Activated gamma-delta T cell treated with anti-CD3 and anti-CD28 coated beads, Interleukin-2, amount 50 U/mL, for 16 hours (primary cell): ENCODE measurements around the gene GALNT11.

Experiments
- DNase-seq: peaks from one replicate; pipeline ENCODE4 v3.0.0-alpha.2; 2020; ENCODE audit warnings: low read depth

The GALNT11 gene

GRCh38 chr7:152120210-152120609 lies 94.7 kb downstream of the GALNT11 start:
- no peak for DNase-seq

DNA sequence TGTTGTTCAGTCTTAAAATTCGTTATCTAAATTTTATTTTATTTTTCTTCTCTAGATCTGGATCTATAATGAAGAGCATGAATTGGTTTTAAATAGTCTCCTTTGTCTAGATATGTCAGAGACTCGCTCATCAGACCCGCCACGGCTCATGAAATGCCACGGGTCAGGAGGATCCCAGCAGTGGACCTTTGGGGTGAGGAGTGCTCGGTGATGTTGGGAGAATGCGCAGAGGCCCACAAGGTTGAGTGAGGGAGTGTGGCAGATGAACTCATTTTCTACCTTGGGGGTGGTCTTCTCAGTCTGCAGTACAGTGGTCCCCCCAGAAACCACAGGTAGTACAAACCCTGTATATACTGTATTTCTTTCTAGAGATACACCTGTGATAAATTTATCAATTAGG lies 95.3 kb downstream of the GALNT11 start:
- no peak for DNase-seq

GRCh38 chr7:152121432-152121831 lies 96.0 kb downstream of the GALNT11 start:
- DNase-seq, result no peak

- DNase-seq, result no peak
These were observed 97.1 kb downstream of the GALNT11 start for GRCh38 chr7:152122540-152122939.

DNA sequence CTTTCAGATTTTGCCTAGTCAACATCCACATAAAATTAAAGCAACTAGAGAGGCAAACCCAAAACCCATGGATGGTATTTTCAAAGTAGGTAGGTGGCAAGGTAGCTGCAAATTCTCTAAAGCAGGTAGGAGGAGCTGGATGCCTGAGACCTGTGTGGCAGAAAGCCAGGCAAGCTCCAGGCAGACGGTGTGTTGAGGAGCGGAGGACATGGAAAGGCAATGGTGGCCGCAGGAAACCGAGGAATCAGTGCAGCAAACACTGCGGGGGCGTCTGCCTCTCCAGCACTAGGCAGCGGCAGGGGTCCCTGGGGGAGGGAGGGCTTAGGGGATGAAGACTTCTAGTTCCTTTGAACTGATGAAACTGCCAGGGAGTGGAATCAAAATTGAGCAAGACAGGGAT lies 101.3 kb downstream of the GALNT11 start:
- no peak for DNase-seq

DNA sequence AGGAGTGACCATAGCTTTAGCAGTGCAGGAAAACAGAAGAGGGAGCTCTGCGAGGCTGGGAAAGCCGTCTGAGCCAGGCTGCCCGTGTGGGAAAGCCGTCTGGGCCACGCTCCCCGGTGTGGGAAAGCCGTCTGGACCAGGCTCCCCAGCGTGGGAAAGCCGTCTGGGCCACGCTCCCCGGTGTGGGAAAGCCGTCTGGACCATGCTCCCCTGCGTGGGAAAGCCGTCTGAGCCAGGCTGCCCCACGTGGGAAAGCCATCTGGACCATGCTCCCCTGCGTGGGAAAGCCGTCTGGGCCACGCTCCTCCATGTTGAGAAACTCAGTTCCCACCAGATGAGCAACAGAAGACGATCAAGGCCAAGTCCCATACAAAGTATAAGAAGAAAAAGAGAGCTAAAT lies 101.8 kb downstream of the GALNT11 start:
- no peak for DNase-seq

DNA sequence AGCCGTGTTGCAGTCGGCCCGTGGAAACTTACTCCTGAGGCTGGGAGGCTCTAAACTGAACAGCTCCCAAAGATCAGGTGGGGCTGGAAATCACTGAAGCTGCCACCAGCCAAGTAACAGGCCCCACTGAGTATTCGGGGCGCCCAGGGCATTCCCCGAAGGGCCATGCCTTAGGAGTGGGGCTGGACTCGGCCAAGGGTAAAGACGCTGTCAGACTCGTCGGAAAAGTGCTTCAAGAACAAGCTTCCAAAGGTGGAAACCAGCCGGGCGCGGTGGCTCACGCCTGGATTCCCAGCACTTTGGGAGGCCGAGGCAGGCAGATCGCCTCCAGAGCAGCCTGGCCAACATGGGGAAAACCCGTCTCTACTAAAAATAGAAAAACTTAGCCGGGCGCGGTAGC lies 102.8 kb downstream of the GALNT11 start:
- DNase-seq, result no peak

DNA sequence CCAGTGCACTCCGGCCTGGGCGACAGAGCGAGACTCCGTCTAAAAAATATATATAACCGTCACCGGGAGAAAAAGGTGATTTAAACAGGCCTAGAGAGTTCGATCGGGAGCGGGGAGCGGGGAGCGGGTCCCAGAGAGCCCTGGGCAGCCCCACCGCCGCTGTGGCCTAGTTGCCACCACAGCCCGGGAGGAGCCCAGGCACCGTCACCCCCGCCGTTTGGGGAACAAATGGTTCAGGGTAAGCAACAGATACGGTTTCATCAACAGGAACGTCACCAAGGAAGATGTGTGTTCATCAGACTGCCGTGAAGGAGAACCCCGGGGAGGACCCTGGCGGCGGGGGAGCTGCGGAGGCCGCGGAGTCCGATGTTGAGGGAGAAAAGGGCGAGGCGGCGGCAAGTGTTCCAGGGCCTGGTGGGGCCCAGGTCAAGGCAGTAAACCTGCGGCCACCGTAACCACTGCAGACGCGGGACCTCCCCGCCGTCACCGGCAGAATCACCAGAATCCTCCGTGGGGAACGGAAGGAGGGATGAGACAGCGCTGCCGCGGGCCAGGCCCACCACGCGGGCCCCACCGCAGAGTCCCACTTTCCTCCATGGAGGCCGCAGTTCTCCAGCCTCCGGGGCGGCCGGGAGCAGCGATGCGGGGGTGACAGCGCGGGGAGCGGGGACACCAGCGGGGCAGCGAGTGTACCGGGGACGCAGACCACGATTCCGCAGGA lies 103.4 kb downstream of the GALNT11 start:
- no peak for DNase-seq

GRCh38 chr7:152129682-152130081 lies 104.2 kb downstream of the GALNT11 start:
- DNase-seq, result no peak

- no peak for DNase-seq
These were observed 105.5 kb downstream of the GALNT11 start for GRCh38 chr7:152130658-152131590.

DNA sequence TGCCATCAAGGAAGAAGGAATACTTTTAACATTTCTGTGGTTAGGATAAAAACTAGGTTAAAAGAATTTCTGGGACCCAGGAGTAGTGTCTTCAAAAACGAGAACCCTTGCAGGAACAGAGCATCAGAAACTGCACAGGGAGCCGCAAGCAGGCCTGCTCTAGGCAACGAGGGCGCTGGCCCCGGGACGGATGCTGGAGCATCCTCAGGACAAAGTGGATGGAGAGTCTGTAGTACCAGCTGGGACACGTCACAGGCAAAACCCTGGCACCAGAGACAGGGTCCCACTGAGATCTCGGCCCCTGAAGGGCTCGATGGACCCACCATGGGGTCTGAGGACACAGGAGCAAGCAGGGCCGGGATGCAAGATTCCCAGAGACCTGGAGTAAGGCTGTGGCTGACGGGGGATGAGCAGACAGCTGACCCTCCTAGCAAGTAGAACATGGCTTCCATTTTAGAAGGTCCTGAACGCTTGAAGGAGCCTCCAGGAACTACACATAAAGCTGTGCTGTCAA lies 106.6 kb downstream of the GALNT11 start:
- DNase-seq, result no peak

- no peak for DNase-seq
These were observed 107.3 kb downstream of the GALNT11 start for GRCh38 chr7:152132812-152133211.

DNA sequence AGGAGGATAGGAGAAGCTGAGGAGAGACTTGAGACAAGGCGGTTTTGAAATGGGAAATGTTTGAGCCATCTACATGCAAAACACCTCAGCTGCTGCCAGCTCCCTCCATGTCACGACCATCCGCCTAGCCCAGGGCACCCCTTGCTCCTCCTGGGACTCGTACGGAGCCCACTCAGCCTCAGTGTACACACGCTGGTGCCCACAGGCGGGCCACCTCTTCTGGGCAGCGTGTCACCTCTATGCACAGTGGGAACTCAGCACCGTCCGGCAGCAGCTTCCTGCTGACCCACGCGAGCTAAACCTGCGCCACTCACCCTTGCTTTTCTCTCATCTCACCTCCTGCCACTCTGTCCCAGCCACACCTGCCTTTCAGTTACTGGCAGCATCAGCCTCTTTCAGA lies 108.3 kb downstream of the GALNT11 start:
- no peak for DNase-seq

DNA sequence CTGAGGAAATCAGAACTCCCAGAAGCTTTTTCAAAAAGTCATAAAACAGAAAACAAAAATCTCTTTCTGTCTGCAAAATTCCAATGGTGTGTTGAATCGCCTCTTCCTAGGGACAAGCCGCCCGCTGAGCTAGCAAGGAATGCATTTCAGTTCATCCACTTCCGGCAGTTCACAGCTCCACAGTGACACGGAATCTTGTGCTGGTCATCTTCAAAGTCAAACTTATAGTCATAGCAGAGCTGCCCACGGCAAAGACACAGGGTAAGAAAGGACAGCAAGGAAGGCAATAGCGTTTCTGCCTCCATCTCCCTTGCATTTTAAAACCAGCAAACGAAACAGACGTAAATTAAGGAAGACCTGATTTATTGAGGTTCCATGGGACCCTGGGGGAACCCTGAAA lies 111.2 kb downstream of the GALNT11 start:
- DNase-seq, result no peak

GRCh38 chr7:152137476-152138025 lies 112.1 kb downstream of the GALNT11 start:
- no peak for DNase-seq

- DNase-seq, result no peak
These were observed 114.6 kb downstream of the GALNT11 start for GRCh38 chr7:152140067-152140466.

GRCh38 chr7:152140560-152140959 lies 115.1 kb downstream of the GALNT11 start:
- DNase-seq, result no peak

DNA sequence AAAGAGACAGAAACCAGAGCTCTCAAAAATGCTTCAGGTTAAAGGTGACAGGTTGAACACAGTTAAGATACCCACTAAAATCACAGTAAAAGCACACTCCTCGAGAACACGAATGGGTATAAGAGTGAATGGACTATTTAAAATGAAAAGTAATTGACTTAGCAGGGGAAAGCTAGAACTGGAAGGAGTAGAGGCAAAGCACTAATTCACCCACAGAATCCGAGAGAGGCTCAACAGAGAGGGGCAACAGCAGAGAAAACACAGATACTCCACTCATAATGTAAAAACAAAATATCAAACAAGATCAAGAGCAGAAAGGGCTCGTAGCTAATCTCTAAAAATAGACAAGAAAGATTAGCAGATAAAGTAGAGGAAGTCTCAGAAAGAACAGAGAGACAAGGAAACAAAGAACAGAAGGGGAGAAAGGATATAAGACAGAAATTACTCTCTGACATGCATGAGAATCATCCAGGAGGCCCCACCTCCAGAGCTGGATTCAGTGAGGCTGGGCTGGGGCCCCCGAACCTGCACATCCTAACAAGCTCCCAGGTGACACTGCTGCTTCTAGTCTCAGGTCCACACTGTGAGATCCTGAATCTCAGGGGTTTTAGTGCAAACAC lies 117.6 kb downstream of the GALNT11 start:
- no peak for DNase-seq

GRCh38 chr7:152144557-152145245 lies 119.2 kb downstream of the GALNT11 start:
- no peak for DNase-seq

DNA sequence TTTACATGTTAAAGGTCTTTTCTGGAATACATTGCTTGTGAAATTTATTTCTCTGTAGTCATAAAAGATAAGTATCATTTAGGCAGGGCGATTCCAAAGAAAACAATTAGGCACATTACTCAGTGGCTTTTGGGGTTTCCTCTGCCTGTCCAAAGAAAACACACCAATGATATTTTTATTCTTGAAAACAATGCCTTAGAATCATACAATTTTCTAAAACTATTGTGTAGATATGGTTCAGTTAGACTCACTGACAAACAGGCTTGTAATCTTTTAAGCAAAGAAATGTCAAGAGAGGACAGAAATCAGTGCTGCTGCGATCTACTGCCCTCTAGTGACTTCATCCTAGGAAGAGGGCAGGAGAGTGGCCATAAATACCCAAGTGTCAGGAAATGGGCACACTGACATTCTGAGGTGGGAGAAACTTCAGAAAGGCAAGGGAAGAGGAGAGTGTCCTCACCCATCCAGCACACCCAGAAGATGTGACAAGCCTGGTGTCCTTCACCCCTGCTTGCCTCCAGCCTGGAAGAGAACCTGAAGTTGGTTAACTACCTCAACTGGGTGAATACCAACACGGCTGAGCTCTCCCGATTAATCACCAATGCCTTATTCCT lies 120.5 kb downstream of the GALNT11 start:
- DNase-seq, result no peak

- DNase-seq, result no peak
These were observed 123.2 kb downstream of the GALNT11 start for GRCh38 chr7:152148706-152149105.
